ENCODE measurements around the gene TNFAIP8L1.

GRCh38 chr19:4676955-4677731 is 37.8 kb downstream of the TNFAIP8L1 start:
- peak; percentile 35 for TF ChIP-seq CTCF (IDR thresholded peaks at IDR 0.05; ENCODE audit: low read length)
- TF ChIP-seq EZH2phosphoT487 (IDR thresholded peaks at IDR 0.05; ENCODE audit: low read length) = no peak
- no peak for TF ChIP-seq EZH2 (optimal IDR thresholded peaks at IDR 0.05; ENCODE audit: low read depth, low read length)
